ENCODE data around the gene RALGPS1. TPM values are rescaled to one million over a fixed set of nuclear protein-coding genes. Genes with fewer than 3 reads are reported as not detected.

The RALGPS1 gene
- polyA plus RNA-seq, 1 of the 3 experiments (the other 2 are of a cell fraction): 3.9 TPM

- peaks cover 0 to 2% of the 10 kb centered on the region in 2 experiments for H3K36me3 ChIP-seq (replicated peaks in 1 of 2; ENCODE audit: control insufficient read depth in 1 of 2, insufficient read depth in 2 of 2, low read length in 1 of 2)
- WGBS (ENCODE audit: low lambda C conversion rate): 96% methylated on average over 9 of the region's 9 CpGs
- DNase-seq: no peak
- no peaks in the 10 kb centered on the region for H3F3A ChIP-seq (replicated peaks; ENCODE audit: insufficient read depth)
- no peaks in the 10 kb centered on the region for H3K4me1 ChIP-seq (ENCODE audit: control insufficient read depth in 1 of 2, insufficient read depth in 2 of 2, low read depth in 1 of 2, low read length in 1 of 2)
- no peak overlapping the region; the same call in 1 of the 2 replicates for H2AFZ ChIP-seq (ENCODE audit: low read depth)
- POLR2A ChIA-PET: no interaction called here
- no peaks in the 10 kb centered on the region for H3K9me2 ChIP-seq
- H4K20me1 ChIP-seq (ENCODE audit: insufficient read depth): no peaks in the 10 kb centered on the region
- H3K79me2 ChIP-seq (ENCODE audit: insufficient read depth): no peaks in the 10 kb centered on the region
- H3K27ac ChIP-seq (ENCODE audit: low read depth in 2 of 2, low read length in 1 of 2): no peak overlapping the region
- no peak overlapping the region for H3K4me3 ChIP-seq (ENCODE audit: low read depth in 2 of 2, low read length in 1 of 2)
- H3K4me2 ChIP-seq: no peak overlapping the region
- peaks cover 2% of the 10 kb centered on the region; the same call in 1 of the 2 replicates for H3K9me3 ChIP-seq
- H3K27me3 ChIP-seq (ENCODE audit: insufficient read depth): no peaks in the 10 kb centered on the region
- no peak overlapping the region for H3K9ac ChIP-seq
- CTCF ChIA-PET: interaction anchor here (1.2 kb wide), 1 partner anchor 126 kb away, joined by 4 read pairs; no protein-coding TSS in a partner anchor
- no peak for TF ChIP-seq NFIC (IDR thresholded peaks at IDR 0.05; ENCODE audit: borderline replicate concordance)
- TF ChIP-seq EZH2phosphoT487 (IDR thresholded peaks at IDR 0.05; ENCODE audit: borderline replicate concordance, low read depth): no peak
- no peak for TF ChIP-seq YY1 (IDR thresholded peaks at IDR 0.05; ENCODE audit: low read depth)
- no peak for TF ChIP-seq MEF2A (IDR thresholded peaks at IDR 0.05; ENCODE audit: borderline replicate concordance, low read depth)
- TF ChIP-seq, protein P1, sequence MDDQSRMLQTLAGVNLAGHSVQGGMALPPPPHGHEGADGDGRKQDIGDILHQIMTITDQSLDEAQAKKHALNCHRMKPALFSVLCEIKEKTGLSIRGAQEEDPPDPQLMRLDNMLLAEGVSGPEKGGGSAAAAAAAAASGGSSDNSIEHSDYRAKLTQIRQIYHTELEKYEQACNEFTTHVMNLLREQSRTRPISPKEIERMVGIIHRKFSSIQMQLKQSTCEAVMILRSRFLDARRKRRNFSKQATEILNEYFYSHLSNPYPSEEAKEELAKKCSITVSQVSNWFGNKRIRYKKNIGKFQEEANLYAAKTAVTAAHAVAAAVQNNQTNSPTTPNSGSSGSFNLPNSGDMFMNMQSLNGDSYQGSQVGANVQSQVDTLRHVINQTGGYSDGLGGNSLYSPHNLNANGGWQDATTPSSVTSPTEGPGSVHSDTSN (IDR thresholded peaks at IDR 0.05): no peak
- TF ChIP-seq RXRA (IDR thresholded peaks at IDR 0.05; ENCODE audit: borderline replicate concordance, low read depth): no peak
- no peak for TF ChIP-seq TAF1 (IDR thresholded peaks at IDR 0.05; ENCODE audit: borderline replicate concordance, low read depth, low read length)
- no peak for TF ChIP-seq FOXM1 (IDR thresholded peaks at IDR 0.05; ENCODE audit: low read depth)
- no peak for TF ChIP-seq MXI1 (IDR thresholded peaks at IDR 0.05; ENCODE audit: low read depth, low read length)
Measured at GRCh38 chr9:127066060-127066850, 151.7 kb downstream of the RALGPS1 start.

DNA sequence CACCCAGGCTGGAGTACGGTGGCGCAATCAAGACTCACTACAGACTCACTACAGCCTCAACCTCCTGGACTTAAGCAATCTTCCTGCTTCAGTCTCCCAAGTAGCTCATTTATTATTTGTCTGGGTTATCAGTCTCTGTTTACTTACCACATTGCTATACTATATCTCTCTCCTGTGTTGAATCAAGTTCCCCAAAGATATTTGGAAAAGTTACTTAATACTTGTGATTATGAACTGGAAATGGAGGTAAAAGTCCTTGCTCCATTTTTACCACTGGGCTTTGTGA is 152.2 kb downstream of the RALGPS1 start:
- no peak overlapping the region for H3K27ac ChIP-seq (ENCODE audit: low read depth in 2 of 2, low read length in 1 of 2)
- peaks cover 8% of the 10 kb centered on the region; the same call in 1 of the 2 replicates for H3K9me3 ChIP-seq
- H3K9ac ChIP-seq: no peak overlapping the region
- CTCF ChIA-PET: interaction anchor here (1.2 kb wide), 1 partner anchor 126 kb away, joined by 4 read pairs; no protein-coding TSS in a partner anchor
- no peak for DNase-seq
- no peak overlapping the region for H3K4me3 ChIP-seq (ENCODE audit: low read depth in 2 of 2, low read length in 1 of 2)
- no peak overlapping the region for H2AFZ ChIP-seq (ENCODE audit: low read depth)
- H3K36me3 ChIP-seq (replicated peaks in 1 of 2; ENCODE audit: control insufficient read depth in 1 of 2, insufficient read depth in 2 of 2, low read length in 1 of 2): peaks cover 0 to 2% of the 10 kb centered on the region in 2 experiments
- no peaks in the 10 kb centered on the region for H3K79me2 ChIP-seq (ENCODE audit: insufficient read depth)
- no peaks in the 10 kb centered on the region for H3K27me3 ChIP-seq (ENCODE audit: insufficient read depth)
- WGBS (ENCODE audit: low lambda C conversion rate): 97% methylated on average over 2 of the region's 2 CpGs
- no peaks in the 10 kb centered on the region for H4K20me1 ChIP-seq (ENCODE audit: insufficient read depth)
- H3F3A ChIP-seq (replicated peaks; ENCODE audit: insufficient read depth): no peaks in the 10 kb centered on the region
- TF ChIP-seq MAX (IDR thresholded peaks at IDR 0.05; ENCODE audit: low read depth): no peak
- no peak for TF ChIP-seq RAD21 (IDR thresholded peaks at IDR 0.05; ENCODE audit: low read length)
- no peak for TF ChIP-seq TCF12 (IDR thresholded peaks at IDR 0.05)
- no peak for TF ChIP-seq RCOR1 (IDR thresholded peaks at IDR 0.05; ENCODE audit: low read length)
- TF ChIP-seq MXI1 (IDR thresholded peaks at IDR 0.05; ENCODE audit: low read depth, low read length): no peak
- no peak for TF ChIP-seq EZH2phosphoT487 (IDR thresholded peaks at IDR 0.05; ENCODE audit: borderline replicate concordance, low read depth)
- TF ChIP-seq, protein P2, sequence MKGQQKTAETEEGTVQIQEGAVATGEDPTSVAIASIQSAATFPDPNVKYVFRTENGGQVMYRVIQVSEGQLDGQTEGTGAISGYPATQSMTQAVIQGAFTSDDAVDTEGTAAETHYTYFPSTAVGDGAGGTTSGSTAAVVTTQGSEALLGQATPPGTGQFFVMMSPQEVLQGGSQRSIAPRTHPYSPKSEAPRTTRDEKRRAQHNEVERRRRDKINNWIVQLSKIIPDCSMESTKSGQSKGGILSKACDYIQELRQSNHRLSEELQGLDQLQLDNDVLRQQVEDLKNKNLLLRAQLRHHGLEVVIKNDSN (IDR thresholded peaks at IDR 0.05; ENCODE audit: borderline replicate concordance, low read depth): no peak
- TF ChIP-seq SIN3A (IDR thresholded peaks at IDR 0.05; ENCODE audit: borderline replicate concordance, low read depth, low read length): no peak
- no peak for TF ChIP-seq GATA2 (CRISPR knock-in tag; IDR thresholded peaks at IDR 0.05)
- no peak for TF ChIP-seq FOXJ3 (CRISPR knock-in tag; IDR thresholded peaks at IDR 0.05)
- no peak for TF ChIP-seq RFX5 (IDR thresholded peaks at IDR 0.05; ENCODE audit: low read length)
- TF ChIP-seq FOXM1 (IDR thresholded peaks at IDR 0.05; ENCODE audit: low read depth): no peak
- TF ChIP-seq NFIC (IDR thresholded peaks at IDR 0.05; ENCODE audit: borderline replicate concordance): no peak
- TF ChIP-seq, protein P3, sequence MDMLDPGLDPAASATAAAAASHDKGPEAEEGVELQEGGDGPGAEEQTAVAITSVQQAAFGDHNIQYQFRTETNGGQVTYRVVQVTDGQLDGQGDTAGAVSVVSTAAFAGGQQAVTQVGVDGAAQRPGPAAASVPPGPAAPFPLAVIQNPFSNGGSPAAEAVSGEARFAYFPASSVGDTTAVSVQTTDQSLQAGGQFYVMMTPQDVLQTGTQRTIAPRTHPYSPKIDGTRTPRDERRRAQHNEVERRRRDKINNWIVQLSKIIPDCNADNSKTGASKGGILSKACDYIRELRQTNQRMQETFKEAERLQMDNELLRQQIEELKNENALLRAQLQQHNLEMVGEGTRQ (IDR thresholded peaks at IDR 0.05; ENCODE audit: borderline replicate concordance, low read depth, low read length): no peak
- TF ChIP-seq NRF1 (IDR thresholded peaks at IDR 0.05; ENCODE audit: low read depth, low read length): no peak
- H3K9me2 ChIP-seq: no peaks in the 10 kb centered on the region
- POLR2A ChIA-PET: no interaction called here
- no peak overlapping the region for H3K4me2 ChIP-seq
- H3K4me1 ChIP-seq (ENCODE audit: control insufficient read depth in 1 of 2, insufficient read depth in 2 of 2, low read depth in 1 of 2, low read length in 1 of 2): no peaks in the 10 kb centered on the region
